Activated CD8-positive, alpha-beta memory T cell treated with anti-CD3 and anti-CD28 coated beads, Interleukin-2, amount 10 ng/mL, durations not matched to agents 7 days and 5 days (primary cell): ENCODE data around the gene CPNE4. TPM values are rescaled to one million over a fixed set of nuclear protein-coding genes. Genes with fewer than 3 reads are reported as not detected.

ENCODE experiments used
- ATAC-seq: fragments of 150-1000 bp; cut with Tn5 transposase; one replicate; pipeline ENCODE4 v1.10.0; 2021; ENCODE audit warnings: moderate library complexity
- CTCF ChIA-PET: fragments of 350-600 bp; sonication (Branson Sonifier 250); formaldehyde crosslinking; loops from one replicate; lab custom pipeline; 2021; ENCODE audit warnings: antibody characterized with exemption; lab: Charles Lee
- DNase-seq: peaks from one replicate; pipeline ENCODE4 v3.0.0-alpha.2; 2020
- H3K27ac Mint-ChIP-seq: one replicate; pipeline ENCODE4 v1.8.0; 2021; ENCODE audit warnings: mild to moderate bottlenecking, mixed read lengths
- H3K27me3 Mint-ChIP-seq: one replicate; pipeline ENCODE4 v1.8.0; 2021; ENCODE audit warnings: mixed read lengths
- H3K36me3 Mint-ChIP-seq: one replicate; pipeline ENCODE4 v1.8.0; 2021; ENCODE audit warnings: mild to moderate bottlenecking, mixed read lengths
- H3K4me1 Mint-ChIP-seq: one replicate; pipeline ENCODE4 v1.8.0; 2021; ENCODE audit warnings: mixed read lengths
- H3K4me3 Mint-ChIP-seq: one replicate; pipeline ENCODE4 v1.8.0; 2021; ENCODE audit warnings: mild to moderate bottlenecking, moderate library complexity, mixed read lengths
- H3K9me3 Mint-ChIP-seq: one replicate; pipeline ENCODE4 v1.8.0; 2022; ENCODE audit warnings: low read depth, mixed read lengths
- total RNA-seq, 2 experiments: library from RNA; stranded (reverse); gene quantifications; one replicate each; pipeline ENCODE4 v1.2.3, GENCODE V29; 2021

CPNE4 gene
- total RNA-seq, 2 experiments from 2014 or later: not detected

GRCh38 chr3:132037581-132037980, 2.8 kb upstream of the CPNE4 start:
- Mint-ChIP-seq H3K4me1 (peaks cover 7% of the 10 kb centered on the region), H3K4me3 (no peak overlapping the region), H3K36me3 (no peaks in the 10 kb centered on the region), H3K27me3 (peaks cover 44% of the 10 kb centered on the region), H3K9me3 (no peaks in the 10 kb centered on the region), H3K27ac (no peak overlapping the region)
- no peak for ATAC-seq
- DNase-seq: no peak
- CTCF ChIA-PET: interaction anchor here (1.1 to 1.7 kb wide), 2 partner anchors 8 to 10 kb away, joined by 4 to 5 read pairs; no protein-coding TSS in a partner anchor

GRCh38 chr3:132037056-132037455, 2.2 kb upstream of the CPNE4 start:
- no peak for DNase-seq
- Mint-ChIP-seq H3K4me3 (no peak overlapping the region), H3K27me3 (peaks cover 50% of the 10 kb centered on the region), H3K36me3 (no peaks in the 10 kb centered on the region), H3K27ac (no peak overlapping the region), H3K9me3 (no peaks in the 10 kb centered on the region), H3K4me1 (peaks cover 7% of the 10 kb centered on the region)
- CTCF ChIA-PET: no interaction called here
- no peak for ATAC-seq

DNA sequence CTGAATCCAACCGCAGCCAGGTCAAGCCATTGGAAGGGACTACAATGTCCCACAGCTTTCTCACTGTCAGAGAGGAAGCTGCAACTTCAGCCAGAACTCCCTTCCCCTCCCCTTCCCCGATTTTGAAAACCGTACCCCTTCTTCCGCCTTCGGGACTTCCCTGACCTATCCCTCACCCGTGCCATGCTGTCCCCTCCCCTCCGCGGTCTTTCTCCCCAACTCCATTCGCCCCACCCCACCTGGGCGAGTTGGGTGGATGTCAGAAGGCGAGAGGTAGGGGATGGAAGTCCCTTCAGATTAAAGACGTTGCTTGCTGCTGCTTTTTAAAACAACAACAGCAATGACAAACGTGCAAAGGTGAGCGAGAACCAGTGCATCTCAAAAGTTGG, 723 bp downstream of the CPNE4 start:
- H3K4me3 Mint-ChIP-seq: no peak overlapping the region
- no peaks in the 10 kb centered on the region for H3K36me3 Mint-ChIP-seq
- no peaks in the 10 kb centered on the region for H3K9me3 Mint-ChIP-seq
- DNase-seq: no peak
- no peak overlapping the region for H3K27ac Mint-ChIP-seq
- CTCF ChIA-PET: no interaction called here
- ATAC-seq: no peak
- peaks cover 7% of the 10 kb centered on the region for H3K4me1 Mint-ChIP-seq
- peaks cover 61% of the 10 kb centered on the region for H3K27me3 Mint-ChIP-seq

GRCh38 chr3:132033471-132033870, 1.3 kb downstream of the CPNE4 start:
- Mint-ChIP-seq H3K9me3 (no peaks in the 10 kb centered on the region), H3K27ac (no peak overlapping the region), H3K36me3 (no peaks in the 10 kb centered on the region), H3K4me1 (peaks cover 7% of the 10 kb centered on the region), H3K4me3 (no peak overlapping the region), H3K27me3 (peaks cover 60% of the 10 kb centered on the region)
- CTCF ChIA-PET: no interaction called here
- DNase-seq (no peak), ATAC-seq (no peak)

DNA sequence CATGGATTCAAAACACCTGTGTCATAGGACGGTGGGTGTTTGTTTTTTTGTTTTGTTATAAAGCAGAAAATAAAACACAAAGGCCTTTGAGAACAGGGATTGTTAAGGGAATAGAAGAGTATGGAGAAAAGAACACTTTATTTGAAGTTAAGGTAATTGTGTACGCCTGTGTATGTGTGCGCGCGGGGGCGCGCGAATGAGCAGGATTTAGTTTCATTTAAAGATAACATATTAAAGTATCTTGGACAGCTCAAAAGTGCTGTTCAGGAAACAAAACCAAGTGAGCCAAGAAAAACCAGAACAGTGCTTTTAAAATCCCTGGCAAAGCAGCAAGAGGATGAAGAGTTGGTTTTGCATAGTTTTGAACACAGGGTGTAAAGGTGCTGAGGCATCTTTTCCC, 1.9 kb downstream of the CPNE4 start:
- DNase-seq (no peak), ATAC-seq (no peak)
- Mint-ChIP-seq H3K36me3 (no peaks in the 10 kb centered on the region), H3K4me1 (peaks cover 7% of the 10 kb centered on the region), H3K9me3 (no peaks in the 10 kb centered on the region), H3K4me3 (no peak overlapping the region), H3K27ac (no peak overlapping the region), H3K27me3 (peaks cover 63% of the 10 kb centered on the region)
- CTCF ChIA-PET: interaction anchor here (1.1 kb wide), 1 partner anchor 11 kb away, joined by 3 read pairs; no protein-coding TSS in a partner anchor

DNA sequence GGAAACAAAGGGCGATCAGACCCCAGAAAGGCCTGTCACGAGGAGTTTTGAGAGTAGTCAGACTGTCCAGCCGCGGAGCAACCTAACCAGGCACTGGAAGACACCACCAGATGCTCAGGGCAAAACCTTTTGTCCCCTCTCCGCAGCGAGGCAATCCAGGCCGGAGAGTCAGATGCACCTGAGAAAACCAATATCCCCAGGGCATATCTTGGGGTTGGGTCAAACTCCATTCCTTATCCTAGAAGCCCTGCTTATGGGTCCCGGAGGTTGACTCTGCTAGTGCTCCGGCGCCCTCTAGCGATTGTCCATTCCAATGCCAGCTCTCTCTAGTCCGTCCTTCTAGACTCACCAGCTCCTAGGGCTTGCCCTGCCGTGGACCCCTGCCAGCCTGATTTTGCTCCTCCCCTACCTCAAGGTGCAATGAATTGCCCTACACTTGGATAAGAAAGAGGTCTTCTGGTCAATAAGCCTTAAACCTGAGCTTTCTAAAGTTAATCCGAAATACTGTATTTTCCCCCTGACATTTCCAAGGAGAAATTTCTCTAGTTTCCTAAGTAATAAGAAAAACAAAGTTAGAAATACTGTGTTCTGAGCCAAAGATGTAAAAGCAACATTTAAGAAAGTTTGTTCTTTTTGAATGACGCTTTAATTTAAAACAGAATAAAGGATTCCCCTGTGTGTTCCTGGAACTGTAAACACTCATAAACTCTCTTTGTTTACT, 5.5 kb downstream of the CPNE4 start:
- ATAC-seq: peak; percentile 83
- Mint-ChIP-seq H3K4me1 (peaks cover 2% of the 10 kb centered on the region), H3K36me3 (no peaks in the 10 kb centered on the region), H3K27ac (no peak overlapping the region), H3K9me3 (no peaks in the 10 kb centered on the region), H3K4me3 (no peak overlapping the region), H3K27me3 (peaks cover 48% of the 10 kb centered on the region)
- CTCF ChIA-PET: interaction anchor here (0.8 to 1.8 kb wide), 8 partner anchors 9 to 992 kb away, joined by 3 to 9 read pairs (median 4); no protein-coding TSS in a partner anchor
- DNase-seq: peak; percentile 75

DNA sequence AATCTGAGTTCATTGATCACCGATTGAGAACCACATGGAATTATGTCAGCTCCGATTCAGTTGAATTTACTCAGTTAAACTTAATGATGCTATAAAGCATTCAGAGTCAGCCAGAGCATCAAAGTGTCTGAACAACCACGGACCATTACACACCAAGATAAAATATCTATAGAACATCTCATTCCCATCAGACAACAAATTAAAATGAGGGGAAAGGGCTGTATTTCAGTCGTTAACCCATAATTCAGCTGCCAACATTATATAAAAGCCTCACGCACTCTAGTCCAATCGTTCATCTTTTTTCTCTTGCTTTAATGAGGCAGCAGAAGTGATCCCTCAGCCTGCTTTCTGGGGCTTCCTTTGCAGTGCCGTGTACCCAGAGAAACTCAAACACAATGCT, 11.9 kb downstream of the CPNE4 start:
- H3K27ac Mint-ChIP-seq: no peak overlapping the region
- no peak overlapping the region for H3K4me3 Mint-ChIP-seq
- no peak for DNase-seq
- H3K36me3 Mint-ChIP-seq: no peaks in the 10 kb centered on the region
- no peaks in the 10 kb centered on the region for H3K4me1 Mint-ChIP-seq
- no peak for ATAC-seq
- H3K27me3 Mint-ChIP-seq: peaks cover 10% of the 10 kb centered on the region
- CTCF ChIA-PET: no interaction called here
- no peaks in the 10 kb centered on the region for H3K9me3 Mint-ChIP-seq

GRCh38 chr3:132020058-132020457, 14.8 kb downstream of the CPNE4 start:
- ATAC-seq (no peak), DNase-seq (no peak)
- Mint-ChIP-seq H3K27me3 (peaks cover 10% of the 10 kb centered on the region), H3K9me3 (no peaks in the 10 kb centered on the region), H3K4me3 (no peak overlapping the region), H3K27ac (no peak overlapping the region), H3K36me3 (no peaks in the 10 kb centered on the region), H3K4me1 (no peaks in the 10 kb centered on the region)
- CTCF ChIA-PET: no interaction called here

DNA sequence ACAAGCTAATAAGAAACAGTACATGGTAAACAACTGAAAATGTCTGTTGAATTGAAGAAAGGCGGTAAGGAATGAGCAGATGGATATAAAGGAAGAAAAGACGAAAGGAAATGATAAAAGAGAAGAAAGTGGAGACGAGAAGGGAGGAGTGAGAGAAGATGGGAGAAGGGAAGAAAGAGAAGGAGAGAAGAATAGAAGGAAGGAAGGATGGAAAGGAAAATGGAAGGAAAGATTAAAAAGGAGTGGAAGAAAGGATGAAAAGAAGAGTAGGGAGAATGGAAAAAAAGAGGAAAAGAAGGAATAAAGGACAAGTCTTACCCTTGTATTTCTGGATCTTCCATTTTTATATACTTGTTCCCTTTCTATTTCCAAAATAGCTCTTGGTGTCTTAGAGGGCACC, 17.7 kb downstream of the CPNE4 start:
- Mint-ChIP-seq H3K4me1 (no peaks in the 10 kb centered on the region), H3K4me3 (no peak overlapping the region), H3K36me3 (no peaks in the 10 kb centered on the region), H3K9me3 (no peaks in the 10 kb centered on the region), H3K27ac (no peak overlapping the region), H3K27me3 (peaks cover 10% of the 10 kb centered on the region)
- DNase-seq (no peak), ATAC-seq (no peak)
- CTCF ChIA-PET: no interaction called here

- no peak for ATAC-seq
- Mint-ChIP-seq H3K4me3 (no peak overlapping the region), H3K9me3 (no peaks in the 10 kb centered on the region), H3K4me1 (no peaks in the 10 kb centered on the region), H3K27me3 (peaks cover 10% of the 10 kb centered on the region), H3K36me3 (no peaks in the 10 kb centered on the region), H3K27ac (no peak overlapping the region)
- DNase-seq: no peak
- CTCF ChIA-PET: no interaction called here
Observed at GRCh38 chr3:132016061-132017041, 18.5 kb downstream of the CPNE4 start.

- no peak overlapping the region for H3K4me3 Mint-ChIP-seq
- H3K36me3 Mint-ChIP-seq: no peaks in the 10 kb centered on the region
- H3K4me1 Mint-ChIP-seq: no peaks in the 10 kb centered on the region
- CTCF ChIA-PET: interaction anchor here (0.9 kb wide), 1 partner anchor 169 kb away, joined by 3 read pairs; no protein-coding TSS in a partner anchor
- H3K27me3 Mint-ChIP-seq: peaks cover 6% of the 10 kb centered on the region
- DNase-seq (no peak), ATAC-seq (no peak)
- H3K9me3 Mint-ChIP-seq: no peaks in the 10 kb centered on the region
- no peak overlapping the region for H3K27ac Mint-ChIP-seq
Observed at GRCh38 chr3:132014105-132014504, 20.7 kb downstream of the CPNE4 start.

GRCh38 chr3:132009241-132009640, 25.6 kb downstream of the CPNE4 start:
- no peaks in the 10 kb centered on the region for H3K4me1 Mint-ChIP-seq
- H3K27me3 Mint-ChIP-seq: peaks cover 5% of the 10 kb centered on the region
- H3K36me3 Mint-ChIP-seq: no peaks in the 10 kb centered on the region
- DNase-seq: no peak
- H3K27ac Mint-ChIP-seq: no peak overlapping the region
- ATAC-seq: no peak
- CTCF ChIA-PET: no interaction called here
- H3K9me3 Mint-ChIP-seq: no peaks in the 10 kb centered on the region
- no peak overlapping the region for H3K4me3 Mint-ChIP-seq

DNA sequence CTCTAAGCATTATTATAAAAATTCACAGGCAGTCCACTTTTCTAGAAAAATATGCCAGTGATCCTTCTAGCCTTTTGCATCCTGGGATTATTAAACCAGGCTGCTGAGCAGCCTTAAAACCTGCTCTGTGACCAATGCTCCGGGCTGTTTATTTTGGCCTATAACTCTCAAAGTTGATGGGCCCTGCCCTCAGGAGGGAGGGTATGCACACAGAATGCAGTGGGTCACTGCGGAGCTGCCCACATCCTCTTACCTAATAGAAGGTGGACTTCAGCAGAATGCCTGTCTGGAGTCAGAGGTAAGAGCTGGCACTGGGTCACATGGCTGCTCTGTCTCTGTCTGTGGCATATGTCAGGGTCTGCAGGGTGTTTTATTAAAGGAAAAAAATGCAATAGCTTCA, 26.0 kb downstream of the CPNE4 start:
- no peak overlapping the region for H3K27ac Mint-ChIP-seq
- no peak for ATAC-seq
- CTCF ChIA-PET: no interaction called here
- no peak for DNase-seq
- no peak overlapping the region for H3K4me3 Mint-ChIP-seq
- H3K9me3 Mint-ChIP-seq: no peaks in the 10 kb centered on the region
- H3K27me3 Mint-ChIP-seq: peaks cover 5% of the 10 kb centered on the region
- no peaks in the 10 kb centered on the region for H3K36me3 Mint-ChIP-seq
- no peaks in the 10 kb centered on the region for H3K4me1 Mint-ChIP-seq
